WTC11 (cell line): ENCODE data around the gene ALK. TPM values are rescaled to one million over a fixed set of nuclear protein-coding genes. Genes with fewer than 3 reads are reported as not detected.

Source experiments
- ATAC-seq: fragments of 200-7000 bp; cut with Tn5 transposase; 2 replicates; pipeline ENCODE4 v1.10.0; 2021; ENCODE audit warnings: mild to moderate bottlenecking, moderate library complexity
- CTCF ChIA-PET: fragments of 300-600 bp; sonication (Branson Sonifier 250); formaldehyde crosslinking; loops from one replicate; lab custom pipeline; 2021; ENCODE audit warnings: antibody characterized with exemption; lab: Charles Lee
- POLR2A ChIA-PET: fragments of 350-600 bp; sonication (Branson Sonifier 250); formaldehyde crosslinking; loops from one replicate; lab custom pipeline; 2021; ENCODE audit warnings: antibody characterized with exemption; lab: Charles Lee
- DNase-seq: peaks from one replicate; pipeline ENCODE4 v3.0.0; 2021; ENCODE audit warnings: low spot score
- H3K27ac Mint-ChIP-seq: 2 replicates; pipeline ENCODE4 v1.8.0; 2021; ENCODE audit warnings: mixed read lengths
- H3K27me3 Mint-ChIP-seq: 2 replicates; pipeline ENCODE4 v1.8.0; 2021; ENCODE audit warnings: low read depth, mild to moderate bottlenecking, moderate library complexity, mixed read lengths
- H3K36me3 Mint-ChIP-seq: 2 replicates; pipeline ENCODE4 v1.8.0; 2021; ENCODE audit warnings: mixed read lengths
- H3K4me1 Mint-ChIP-seq: 2 replicates; pipeline ENCODE4 v1.8.0; 2022; ENCODE audit warnings: mixed read lengths
- H3K4me3 Mint-ChIP-seq: 2 replicates; pipeline ENCODE4 v1.8.0; 2021; ENCODE audit warnings: mild to moderate bottlenecking, moderate library complexity, mixed read lengths
- H3K9me3 Mint-ChIP-seq: 2 replicates; pipeline ENCODE4 v1.8.0; 2021; ENCODE audit warnings: mixed read lengths
- CREM ChIP-seq: sonication (generic); formaldehyde crosslinking; IDR thresholded peaks from 2 replicates; pipeline ENCODE4 v1.8.1; 2022; ENCODE audit warnings: mild to moderate bottlenecking, missing genetic modification reagents, moderate library complexity
- ETV6 ChIP-seq: sonication (generic); formaldehyde crosslinking; IDR thresholded peaks from 2 replicates; pipeline ENCODE4 v1.8.1; 2022; ENCODE audit warnings: mild to moderate bottlenecking, missing genetic modification reagents
- GABPB1 ChIP-seq: sonication (generic); formaldehyde crosslinking; IDR thresholded peaks from 2 replicates; pipeline ENCODE4 v1.8.1; 2023; ENCODE audit warnings: mild to moderate bottlenecking, missing genetic modification reagents
- GTF2I ChIP-seq: fragments of 250-450 bp; sonication (Bioruptor Pico); conservative IDR thresholded peaks from 2 replicates; pipeline ENCODE4 v1.4.0; 2021; ENCODE audit warnings: mild to moderate bottlenecking
- IRF1 ChIP-seq: sonication (generic); formaldehyde crosslinking; IDR thresholded peaks from 2 replicates; pipeline ENCODE4 v1.8.0; 2023; ENCODE audit warnings: missing genetic modification reagents
- JAZF1 ChIP-seq: fragments of 250-450 bp; sonication (Bioruptor Pico); IDR thresholded peaks from 2 replicates; pipeline ENCODE4 v1.9.0; 2021; ENCODE audit warnings: moderate library complexity, mild to moderate bottlenecking, inconsistent platforms
- OVOL2 ChIP-seq: fragments of 250-450 bp; sonication (Bioruptor Pico); IDR thresholded peaks from 2 replicates; pipeline ENCODE4 v1.9.0; 2021; ENCODE audit warnings: mild to moderate bottlenecking, borderline replicate concordance
- PRDM15 ChIP-seq: sonication (generic); formaldehyde crosslinking; IDR thresholded peaks from 2 replicates; pipeline ENCODE4 v1.8.0; 2022; ENCODE audit warnings: missing genetic modification reagents
- RELA ChIP-seq: sonication (generic); formaldehyde crosslinking; IDR thresholded peaks from 2 replicates; pipeline ENCODE4 v1.8.1; 2022; ENCODE audit warnings: missing genetic modification reagents, mild to moderate bottlenecking, borderline replicate concordance
- SMAD4 ChIP-seq: sonication (generic); formaldehyde crosslinking; IDR thresholded peaks from 2 replicates; pipeline ENCODE4 v1.8.0; 2022; ENCODE audit warnings: mild to moderate bottlenecking, missing genetic modification reagents
- SP1 ChIP-seq: sonication (generic); formaldehyde crosslinking; conservative IDR thresholded peaks from 2 replicates; pipeline ENCODE4 v1.8.1; 2022; ENCODE audit warnings: missing genetic modification reagents
- TEAD1 ChIP-seq: sonication (generic); formaldehyde crosslinking; IDR thresholded peaks from 2 replicates; pipeline ENCODE4 v1.8.0; 2022; ENCODE audit warnings: mild to moderate bottlenecking, missing genetic modification reagents
- TP53 ChIP-seq: sonication (generic); formaldehyde crosslinking; IDR thresholded peaks from 2 replicates; pipeline ENCODE4 v1.8.1; 2023; ENCODE audit warnings: mild to moderate bottlenecking, missing genetic modification reagents
- ZBTB21 ChIP-seq: sonication (generic); formaldehyde crosslinking; IDR thresholded peaks from 2 replicates; pipeline ENCODE4 v1.8.1; 2023; ENCODE audit warnings: mild to moderate bottlenecking, missing genetic modification reagents, borderline replicate concordance
- ZNF121 ChIP-seq: sonication (generic); formaldehyde crosslinking; IDR thresholded peaks from 2 replicates; pipeline ENCODE4 v1.8.0; 2023; ENCODE audit warnings: missing genetic modification reagents
- ZNF219 ChIP-seq: sonication (generic); formaldehyde crosslinking; IDR thresholded peaks from 2 replicates; pipeline ENCODE4 v1.8.0; 2023; ENCODE audit warnings: missing genetic modification reagents, mild to moderate bottlenecking, borderline replicate concordance
- ZNF232 ChIP-seq: sonication (generic); formaldehyde crosslinking; IDR thresholded peaks from 2 replicates; pipeline ENCODE4 v1.8.0; 2022; ENCODE audit warnings: mild to moderate bottlenecking, missing genetic modification reagents
- ZNF416 ChIP-seq: fragments of 250-450 bp; sonication (Bioruptor Pico); IDR thresholded peaks from 2 replicates; pipeline ENCODE4 v1.9.0; 2021; ENCODE audit warnings: mild to moderate bottlenecking, inconsistent platforms
- ZNF532 ChIP-seq: fragments of 250-450 bp; sonication (Bioruptor Pico); IDR thresholded peaks from 2 replicates; pipeline ENCODE4 v1.9.0; 2021; ENCODE audit warnings: mild to moderate bottlenecking, borderline replicate concordance
- total RNA-seq: library from RNA; stranded (reverse); gene quantifications from 3 replicates; pipeline ENCODE4 v1.2.3, GENCODE V29; 2021
- TF ChIP-seq, protein P1 (sequence below): sonication (generic); formaldehyde crosslinking; IDR thresholded peaks from 2 replicates; pipeline ENCODE4 v1.8.0; 2022; ENCODE audit warnings: mild to moderate bottlenecking, missing genetic modification reagents
- TF ChIP-seq, protein P2 (sequence below): sonication (generic); formaldehyde crosslinking; IDR thresholded peaks from 2 replicates; pipeline ENCODE4 v1.8.0; 2022; ENCODE audit warnings: mild to moderate bottlenecking, missing genetic modification reagents
- TF ChIP-seq, protein P3 (sequence below): sonication (generic); formaldehyde crosslinking; IDR thresholded peaks from 2 replicates; pipeline ENCODE4 v1.8.1; 2022; ENCODE audit warnings: low read depth, mild to moderate bottlenecking, moderate library complexity, missing genetic modification reagents, borderline replicate concordance
- TF ChIP-seq, protein P4 (sequence below): sonication (generic); formaldehyde crosslinking; IDR thresholded peaks from 2 replicates; pipeline ENCODE4 v1.8.1; 2023; ENCODE audit warnings: mild to moderate bottlenecking, missing genetic modification reagents

The ALK gene
- total RNA-seq, 1 experiment from 2014 or later = not detected

DNA sequence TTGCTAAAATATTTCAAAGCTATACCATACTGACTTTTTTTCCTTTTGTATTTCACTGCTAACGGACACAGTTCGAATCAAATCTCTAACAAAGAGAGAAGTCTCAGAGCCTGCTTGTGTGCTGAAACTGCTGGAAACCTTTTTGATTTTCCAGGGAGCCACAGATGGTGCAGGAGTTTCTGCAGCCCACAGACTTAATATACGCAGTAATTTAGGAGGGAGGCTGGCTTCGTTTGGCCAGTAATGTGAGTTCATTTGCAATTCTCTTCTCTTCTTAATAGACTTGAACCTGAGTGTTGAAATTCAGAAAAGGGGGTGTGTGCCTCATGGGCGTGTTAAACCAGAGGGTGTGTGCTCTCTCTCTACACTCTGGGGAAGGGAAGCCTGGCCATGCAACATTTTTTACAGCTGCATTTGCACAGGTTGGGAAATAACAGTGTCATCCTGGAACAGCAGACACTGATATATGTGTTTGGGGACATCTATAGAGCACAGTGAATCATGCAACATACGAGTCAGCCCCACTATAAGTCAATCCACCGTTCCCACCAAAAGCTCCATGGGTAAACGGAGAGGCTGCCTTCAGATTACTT lies 473.2 kb downstream of the ALK start:
- POLR2A ChIA-PET = interaction anchor here (0.6 kb wide), 1 partner anchor 378 kb away, joined by 3 read pairs; no protein-coding TSS in a partner anchor
- Mint-ChIP-seq H3K4me3 (no peak overlapping the region), H3K9me3 (no peaks in the 10 kb centered on the region), H3K4me1 (peaks cover 44% of the 10 kb centered on the region), H3K27me3 (no peaks in the 10 kb centered on the region; the same call in 1 of the 2 replicates), H3K27ac (no peak overlapping the region; the same call in 1 of the 2 replicates), H3K36me3 (no peaks in the 10 kb centered on the region)
- CTCF ChIA-PET = no interaction called here
- TF ChIP-seq OVOL2 (CRISPR knock-in tag) (no peak), ZNF219 (CRISPR knock-in tag) (no peak), SP1 (CRISPR knock-in tag) (no peak), TP53 (CRISPR knock-in tag) (no peak), ZNF232 (CRISPR knock-in tag) (no peak), CREM (CRISPR knock-in tag) (no peak), ZNF532 (CRISPR knock-in tag) (no peak), JAZF1 (CRISPR knock-in tag) (no peak), GABPB1 (CRISPR knock-in tag) (no peak), ETV6 (CRISPR knock-in tag) (no peak), ZBTB21 (CRISPR knock-in tag) (no peak), GTF2I (CRISPR knock-in tag) (no peak), ZNF416 (no peak)
- TF ChIP-seq, protein P1, sequence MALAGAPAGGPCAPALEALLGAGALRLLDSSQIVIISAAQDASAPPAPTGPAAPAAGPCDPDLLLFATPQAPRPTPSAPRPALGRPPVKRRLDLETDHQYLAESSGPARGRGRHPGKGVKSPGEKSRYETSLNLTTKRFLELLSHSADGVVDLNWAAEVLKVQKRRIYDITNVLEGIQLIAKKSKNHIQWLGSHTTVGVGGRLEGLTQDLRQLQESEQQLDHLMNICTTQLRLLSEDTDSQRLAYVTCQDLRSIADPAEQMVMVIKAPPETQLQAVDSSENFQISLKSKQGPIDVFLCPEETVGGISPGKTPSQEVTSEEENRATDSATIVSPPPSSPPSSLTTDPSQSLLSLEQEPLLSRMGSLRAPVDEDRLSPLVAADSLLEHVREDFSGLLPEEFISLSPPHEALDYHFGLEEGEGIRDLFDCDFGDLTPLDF (CRISPR knock-in tag) = no peak
- TF ChIP-seq, protein P2, sequence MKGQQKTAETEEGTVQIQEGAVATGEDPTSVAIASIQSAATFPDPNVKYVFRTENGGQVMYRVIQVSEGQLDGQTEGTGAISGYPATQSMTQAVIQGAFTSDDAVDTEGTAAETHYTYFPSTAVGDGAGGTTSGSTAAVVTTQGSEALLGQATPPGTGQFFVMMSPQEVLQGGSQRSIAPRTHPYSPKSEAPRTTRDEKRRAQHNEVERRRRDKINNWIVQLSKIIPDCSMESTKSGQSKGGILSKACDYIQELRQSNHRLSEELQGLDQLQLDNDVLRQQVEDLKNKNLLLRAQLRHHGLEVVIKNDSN (CRISPR knock-in tag) = no peak
- TF ChIP-seq, protein P3, sequence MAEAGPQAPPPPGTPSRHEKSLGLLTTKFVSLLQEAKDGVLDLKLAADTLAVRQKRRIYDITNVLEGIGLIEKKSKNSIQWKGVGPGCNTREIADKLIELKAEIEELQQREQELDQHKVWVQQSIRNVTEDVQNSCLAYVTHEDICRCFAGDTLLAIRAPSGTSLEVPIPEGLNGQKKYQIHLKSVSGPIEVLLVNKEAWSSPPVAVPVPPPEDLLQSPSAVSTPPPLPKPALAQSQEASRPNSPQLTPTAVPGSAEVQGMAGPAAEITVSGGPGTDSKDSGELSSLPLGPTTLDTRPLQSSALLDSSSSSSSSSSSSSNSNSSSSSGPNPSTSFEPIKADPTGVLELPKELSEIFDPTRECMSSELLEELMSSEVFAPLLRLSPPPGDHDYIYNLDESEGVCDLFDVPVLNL (CRISPR knock-in tag) = no peak
- TF ChIP-seq, protein P4, sequence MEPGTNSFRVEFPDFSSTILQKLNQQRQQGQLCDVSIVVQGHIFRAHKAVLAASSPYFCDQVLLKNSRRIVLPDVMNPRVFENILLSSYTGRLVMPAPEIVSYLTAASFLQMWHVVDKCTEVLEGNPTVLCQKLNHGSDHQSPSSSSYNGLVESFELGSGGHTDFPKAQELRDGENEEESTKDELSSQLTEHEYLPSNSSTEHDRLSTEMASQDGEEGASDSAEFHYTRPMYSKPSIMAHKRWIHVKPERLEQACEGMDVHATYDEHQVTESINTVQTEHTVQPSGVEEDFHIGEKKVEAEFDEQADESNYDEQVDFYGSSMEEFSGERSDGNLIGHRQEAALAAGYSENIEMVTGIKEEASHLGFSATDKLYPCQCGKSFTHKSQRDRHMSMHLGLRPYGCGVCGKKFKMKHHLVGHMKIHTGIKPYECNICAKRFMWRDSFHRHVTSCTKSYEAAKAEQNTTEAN = no peak
- no peak for DNase-seq
- ATAC-seq = peak; percentile 56

DNA sequence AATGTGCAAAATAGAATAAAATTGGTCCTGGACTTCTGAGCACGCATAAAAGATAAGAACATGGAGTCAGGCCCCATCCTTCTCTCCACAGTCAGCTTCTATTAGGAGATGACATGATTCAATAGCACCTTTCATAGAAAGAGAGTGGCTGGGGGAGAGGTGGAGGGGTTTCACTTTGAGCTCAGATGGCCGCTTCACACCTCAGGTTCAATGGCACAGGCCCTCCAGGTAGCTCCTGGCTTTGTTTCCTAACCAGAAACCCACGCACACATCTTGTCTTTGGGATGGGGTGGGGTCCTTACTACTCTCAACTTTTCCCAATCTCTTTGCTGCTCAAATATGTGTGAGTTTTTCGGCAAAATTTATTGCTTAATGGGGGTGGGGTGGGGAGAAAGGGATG lies 473.9 kb downstream of the ALK start:
- Mint-ChIP-seq H3K36me3 (no peaks in the 10 kb centered on the region), H3K9me3 (no peaks in the 10 kb centered on the region), H3K27ac (no peak overlapping the region), H3K4me1 (peaks cover 44% of the 10 kb centered on the region), H3K4me3 (no peak overlapping the region), H3K27me3 (no peaks in the 10 kb centered on the region; the same call in 1 of the 2 replicates)
- CTCF ChIA-PET = no interaction called here
- no peak for DNase-seq
- ATAC-seq = no peak
- POLR2A ChIA-PET = no interaction called here
- no peak for TF ChIP-seq RELA (CRISPR knock-in tag)
- no peak for TF ChIP-seq TP53 (CRISPR knock-in tag)
- TF ChIP-seq SMAD4 = no peak
- TF ChIP-seq TEAD1 = no peak
- TF ChIP-seq IRF1 (CRISPR knock-in tag) = no peak
- no peak for TF ChIP-seq ETV6 (CRISPR knock-in tag)
- TF ChIP-seq PRDM15 = no peak
- no peak for TF ChIP-seq GTF2I (CRISPR knock-in tag)
- TF ChIP-seq ZNF121 (CRISPR knock-in tag) = no peak
- no peak for TF ChIP-seq GABPB1 (CRISPR knock-in tag)
